Vagina (tissue), 2 donors: ENCODE results near the gene PAX9.
"Not testable (repeated sequence)": the region's sequence is repeated elsewhere in the genome, so short reads cannot be mapped to it uniquely, and the experiment has no call there.

Experiments
- CTCF ChIP-seq, 3 experiments: fragments of 450-650 bp in 2 of 3; fragments of 200-600 bp in 1 of 3; sonication (generic) in 1 of 3; IDR thresholded peaks; one replicate each; pipeline ENCODE4 v1.5.1; 2017 to 2019; ENCODE audit warnings: antibody characterized with exemption in 3 of 3, mild to moderate bottlenecking in 2 of 3, moderate library complexity in 2 of 3
- POLR2A ChIP-seq, 2 donors: fragments of 450-650 bp; IDR thresholded peaks; one replicate each; pipeline ENCODE4 v1.6.1; 2017; ENCODE audit warnings: antibody characterized with exemption in 2 of 2, mild to moderate bottlenecking in 2 of 2, moderate library complexity in 2 of 2
- POLR2AphosphoS5 ChIP-seq, 2 donors: sonication (generic); formaldehyde crosslinking; IDR thresholded peaks; one replicate each; pipeline ENCODE4 v1.9.0; 2017; ENCODE audit warnings: antibody characterized with exemption in 2 of 2, mild to moderate bottlenecking in 2 of 2, low read depth in 1 of 2; ENCODE audit not compliant: insufficient read depth in 1 of 2

- TF ChIP-seq POLR2A (IDR thresholded peaks at IDR 0.05); CTCF (IDR thresholded peaks at IDR 0.05); POLR2AphosphoS5 (IDR thresholded peaks at IDR 0.05; ENCODE audit: insufficient read depth in 1 of 2, low read depth in 1 of 2): not testable (repeated sequence)
Measured at GRCh38 chr14:36699420-36699819, 37.8 kb downstream of the PAX9 start.
